K562 (cell line): Measurements from ENCODE around the gene MPLKIP. TPM values are rescaled to one million over a fixed set of nuclear protein-coding genes. Genes with fewer than 3 reads are reported as not detected.

Source experiments
- LARP7 ChIP-seq: fragments of 450-650 bp; IDR thresholded peaks from 2 replicates; pipeline ENCODE4 v1.6.1; 2016
- MEF2A ChIP-seq: IDR thresholded peaks from 2 replicates; pipeline ENCODE4 v1.6.1; 2011; ENCODE audit warnings: low read depth, mild to moderate bottlenecking, low read length, moderate library complexity; ENCODE audit not compliant: control insufficient read depth
- MYBL2 ChIP-seq, 2 experiments: fragments of 450-650 bp in 1 of 2; sonication (generic) in 1 of 2; formaldehyde crosslinking in 1 of 2; IDR thresholded peaks; 2 replicates each; pipeline versions ENCODE4 v1.6.1 to v1.8.1; 2017 to 2022; ENCODE audit warnings: borderline replicate concordance in 1 of 2, inconsistent platforms in 1 of 2, low read depth in 1 of 2, mild to moderate bottlenecking in 1 of 2, missing genetic modification reagents in 1 of 2, moderate library complexity in 1 of 2
- NELFE ChIP-seq: IDR thresholded peaks from 2 replicates; pipeline ENCODE4 v1.6.1; 2011; ENCODE audit warnings: mild to moderate bottlenecking; ENCODE audit not compliant: insufficient read depth, insufficient read length
- NRF1 ChIP-seq, 2 experiments: fragments of 450-650 bp; IDR thresholded peaks in 1 of 2; conservative IDR thresholded peaks in 1 of 2; 2 replicates each; pipeline ENCODE4 v1.6.1; 2014; ENCODE audit warnings: mild to moderate bottlenecking in 2 of 2
- PHB ChIP-seq: fragments of 250-450 bp; sonication (Bioruptor Pico); IDR thresholded peaks from 2 replicates; pipeline ENCODE4 v1.5.0; 2021
- SMARCA4 ChIP-seq: fragments of 450-650 bp; IDR thresholded peaks from 2 replicates; pipeline ENCODE4 v1.6.1; 2016
- XRCC5 ChIP-seq: fragments of 200-400 bp; formaldehyde crosslinking; IDR thresholded peaks from 2 replicates; pipeline ENCODE4 v1.6.1; 2017; ENCODE audit warnings: low read depth, mild to moderate bottlenecking, low read length
- ZNF384 ChIP-seq: IDR thresholded peaks from 2 replicates; pipeline ENCODE4 v1.6.1; 2012; ENCODE audit warnings: low read depth, low read length, improper control_type of control experiment
- polyA plus RNA-seq, 8 experiments: library from polyadenylated mRNA; depleted of rRNA in 4 of 8; stranded (reverse) in 5 of 8; unstranded in 3 of 8; fragments of >200 nt; fragmentation: Nextera tagmentation in 2 of 8; fragmentation: Illumina TruSeq in 1 of 8; extraction: Ambion mirVana in 2 of 8; extraction: Trizol in 1 of 8; gene quantifications; 2 replicates each; pipeline versions ENCODE4 v1.2.1 to v1.2.3, GENCODE V29; 2011 to 2014; ENCODE audit warnings: inconsistent platforms in 1 of 8, missing spikeins in 1 of 8
- total RNA-seq, 7 experiments: library from RNA; depleted of rRNA in 6 of 7; stranded (reverse); fragments of >200 nt in 6 of 7; fragmentation: Illumina TruSeq in 2 of 7; extraction: Trizol in 2 of 7; gene quantifications; 2 replicates each; pipeline versions ENCODE4 v1.2.1 to v1.2.3, GENCODE V29; 2011 to 2021; ENCODE audit warnings: low replicate concordance in 1 of 7
- TF ChIP-seq, protein P1 (sequence below): fragments of 450-650 bp; formaldehyde crosslinking; conservative IDR thresholded peaks from 2 replicates; pipeline ENCODE4 v1.4.0; 2022; ENCODE audit warnings: mild to moderate bottlenecking, missing genetic modification characterization
- TF ChIP-seq, protein P2 (sequence below): fragments of 450-650 bp; formaldehyde crosslinking; IDR thresholded peaks from 2 replicates; pipeline ENCODE4 v1.4.0; 2020; ENCODE audit warnings: mild to moderate bottlenecking, moderate library complexity
- TF ChIP-seq, protein P3 (sequence below): sonication (generic); formaldehyde crosslinking; IDR thresholded peaks from 2 replicates; pipeline ENCODE4 v1.8.0; 2022; ENCODE audit warnings: missing genetic modification reagents, mild to moderate bottlenecking, borderline replicate concordance
- TF ChIP-seq, protein P4 (sequence below): sonication (generic); formaldehyde crosslinking; IDR thresholded peaks from 2 replicates; pipeline ENCODE4 v1.8.1; 2023; ENCODE audit warnings: mild to moderate bottlenecking, missing genetic modification reagents
- TF ChIP-seq, protein P5 (sequence below): fragments of 250-450 bp; sonication (Bioruptor Pico); IDR thresholded peaks from 2 replicates; pipeline ENCODE4 v1.6.1; 2021; ENCODE audit warnings: mild to moderate bottlenecking

The MPLKIP gene
- total and polyA plus RNA-seq, 9 of the 15 experiments (the other 6 are each of a cell fraction or from before 2014, with no cell fraction given), result 5.6 to 127 (median 44.2) TPM

DNA sequence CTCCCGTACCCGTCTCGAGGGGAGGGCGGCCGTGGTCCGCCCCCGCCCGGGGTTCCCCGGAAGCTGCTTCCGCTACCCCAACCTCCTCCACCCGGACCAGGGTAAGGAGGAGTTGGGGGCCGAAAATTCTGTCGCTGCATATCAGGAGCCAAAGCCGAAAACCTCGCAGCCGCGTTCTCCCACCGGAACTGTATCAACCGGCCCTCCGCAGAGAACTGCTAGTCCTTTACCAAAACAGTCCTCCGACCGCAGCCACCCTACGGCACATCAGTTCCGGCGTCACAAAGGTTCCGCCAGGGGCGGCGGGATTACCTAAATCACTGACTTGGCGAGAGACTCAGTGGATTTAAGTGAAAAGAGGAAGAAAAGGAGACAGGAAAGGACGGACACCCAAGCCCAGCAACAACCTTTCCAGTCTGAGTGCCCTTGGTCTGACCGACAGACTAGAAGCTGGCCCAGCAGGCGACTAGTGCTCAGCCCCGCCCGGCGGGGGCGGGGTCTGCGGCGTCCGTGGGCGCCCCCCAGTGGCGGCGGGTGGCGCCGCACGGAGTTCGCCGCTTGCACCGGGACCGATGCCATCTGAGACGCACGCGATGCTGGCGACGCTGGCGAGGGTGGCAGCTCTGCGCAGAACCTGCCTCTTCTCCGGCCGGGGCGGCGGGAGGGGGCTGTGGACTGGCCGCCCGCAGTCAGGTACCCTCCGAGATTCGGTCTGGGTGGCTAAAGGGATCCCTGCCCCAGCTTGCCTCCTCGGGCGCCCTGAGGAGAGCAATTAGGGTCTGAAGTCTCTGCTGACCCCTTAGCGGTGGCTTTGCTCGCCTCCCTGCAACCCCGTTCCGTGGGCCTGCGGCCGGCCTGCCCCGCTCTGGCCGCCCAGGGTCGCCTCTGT lies at the start of gene MPLKIP, which contains the start of gene SUGCT (continued):
- TF ChIP-seq LARP7, result 0 out of 2 replicates have a peak, but pooled peaks have one; percentile 26
- TF ChIP-seq SMARCA4, result peak; percentile 19; the same call in 1 of the 2 replicates
- TF ChIP-seq NELFE, result no peak
- no peak; the same call in 1 of the 2 replicates for TF ChIP-seq PHB (CRISPR knock-in tag)
- TF ChIP-seq XRCC5, result peak; percentile 99
- TF ChIP-seq ZNF384, result 0 out of 2 replicates have a peak, but pooled peaks have one; percentile 5
- TF ChIP-seq, protein P1, sequence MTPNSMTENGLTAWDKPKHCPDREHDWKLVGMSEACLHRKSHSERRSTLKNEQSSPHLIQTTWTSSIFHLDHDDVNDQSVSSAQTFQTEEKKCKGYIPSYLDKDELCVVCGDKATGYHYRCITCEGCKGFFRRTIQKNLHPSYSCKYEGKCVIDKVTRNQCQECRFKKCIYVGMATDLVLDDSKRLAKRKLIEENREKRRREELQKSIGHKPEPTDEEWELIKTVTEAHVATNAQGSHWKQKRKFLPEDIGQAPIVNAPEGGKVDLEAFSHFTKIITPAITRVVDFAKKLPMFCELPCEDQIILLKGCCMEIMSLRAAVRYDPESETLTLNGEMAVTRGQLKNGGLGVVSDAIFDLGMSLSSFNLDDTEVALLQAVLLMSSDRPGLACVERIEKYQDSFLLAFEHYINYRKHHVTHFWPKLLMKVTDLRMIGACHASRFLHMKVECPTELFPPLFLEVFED, result 0 out of 2 replicates have a peak, but pooled peaks have one; percentile 71
- TF ChIP-seq, protein P2, sequence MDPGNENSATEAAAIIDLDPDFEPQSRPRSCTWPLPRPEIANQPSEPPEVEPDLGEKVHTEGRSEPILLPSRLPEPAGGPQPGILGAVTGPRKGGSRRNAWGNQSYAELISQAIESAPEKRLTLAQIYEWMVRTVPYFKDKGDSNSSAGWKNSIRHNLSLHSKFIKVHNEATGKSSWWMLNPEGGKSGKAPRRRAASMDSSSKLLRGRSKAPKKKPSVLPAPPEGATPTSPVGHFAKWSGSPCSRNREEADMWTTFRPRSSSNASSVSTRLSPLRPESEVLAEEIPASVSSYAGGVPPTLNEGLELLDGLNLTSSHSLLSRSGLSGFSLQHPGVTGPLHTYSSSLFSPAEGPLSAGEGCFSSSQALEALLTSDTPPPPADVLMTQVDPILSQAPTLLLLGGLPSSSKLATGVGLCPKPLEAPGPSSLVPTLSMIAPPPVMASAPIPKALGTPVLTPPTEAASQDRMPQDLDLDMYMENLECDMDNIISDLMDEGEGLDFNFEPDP (CRISPR knock-in tag), result no peak
- TF ChIP-seq, protein P3, sequence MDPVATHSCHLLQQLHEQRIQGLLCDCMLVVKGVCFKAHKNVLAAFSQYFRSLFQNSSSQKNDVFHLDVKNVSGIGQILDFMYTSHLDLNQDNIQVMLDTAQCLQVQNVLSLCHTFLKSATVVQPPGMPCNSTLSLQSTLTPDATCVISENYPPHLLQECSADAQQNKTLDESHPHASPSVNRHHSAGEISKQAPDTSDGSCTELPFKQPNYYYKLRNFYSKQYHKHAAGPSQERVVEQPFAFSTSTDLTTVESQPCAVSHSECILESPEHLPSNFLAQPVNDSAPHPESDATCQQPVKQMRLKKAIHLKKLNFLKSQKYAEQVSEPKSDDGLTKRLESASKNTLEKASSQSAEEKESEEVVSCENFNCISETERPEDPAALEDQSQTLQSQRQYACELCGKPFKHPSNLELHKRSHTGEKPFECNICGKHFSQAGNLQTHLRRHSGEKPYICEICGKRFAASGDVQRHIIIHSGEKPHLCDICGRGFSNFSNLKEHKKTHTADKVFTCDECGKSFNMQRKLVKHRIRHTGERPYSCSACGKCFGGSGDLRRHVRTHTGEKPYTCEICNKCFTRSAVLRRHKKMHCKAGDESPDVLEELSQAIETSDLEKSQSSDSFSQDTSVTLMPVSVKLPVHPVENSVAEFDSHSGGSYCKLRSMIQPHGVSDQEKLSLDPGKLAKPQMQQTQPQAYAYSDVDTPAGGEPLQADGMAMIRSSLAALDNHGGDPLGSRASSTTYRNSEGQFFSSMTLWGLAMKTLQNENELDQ, result peak; percentile 22; the same call in 1 of the 2 replicates
- TF ChIP-seq, protein P4, sequence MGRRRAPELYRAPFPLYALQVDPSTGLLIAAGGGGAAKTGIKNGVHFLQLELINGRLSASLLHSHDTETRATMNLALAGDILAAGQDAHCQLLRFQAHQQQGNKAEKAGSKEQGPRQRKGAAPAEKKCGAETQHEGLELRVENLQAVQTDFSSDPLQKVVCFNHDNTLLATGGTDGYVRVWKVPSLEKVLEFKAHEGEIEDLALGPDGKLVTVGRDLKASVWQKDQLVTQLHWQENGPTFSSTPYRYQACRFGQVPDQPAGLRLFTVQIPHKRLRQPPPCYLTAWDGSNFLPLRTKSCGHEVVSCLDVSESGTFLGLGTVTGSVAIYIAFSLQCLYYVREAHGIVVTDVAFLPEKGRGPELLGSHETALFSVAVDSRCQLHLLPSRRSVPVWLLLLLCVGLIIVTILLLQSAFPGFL (CRISPR knock-in tag), result 0 out of 2 replicates have a peak, but pooled peaks have one; percentile 54
- no peak; the same call in 1 of the 2 replicates for TF ChIP-seq MYBL2 (IDR thresholded peaks at IDR 0.05; ENCODE audit: low read depth)
- no peak for TF ChIP-seq MYBL2 (CRISPR knock-in tag; IDR thresholded peaks at IDR 0.05; ENCODE audit: borderline replicate concordance)
- TF ChIP-seq NRF1 (conservative IDR thresholded peaks at IDR 0.05 in 1 of 2, IDR thresholded peaks at IDR 0.05 in 1 of 2), result peak in 1 of 2 experiments; percentile 40; a peak in 2 of 4 replicates
- TF ChIP-seq, protein P5, sequence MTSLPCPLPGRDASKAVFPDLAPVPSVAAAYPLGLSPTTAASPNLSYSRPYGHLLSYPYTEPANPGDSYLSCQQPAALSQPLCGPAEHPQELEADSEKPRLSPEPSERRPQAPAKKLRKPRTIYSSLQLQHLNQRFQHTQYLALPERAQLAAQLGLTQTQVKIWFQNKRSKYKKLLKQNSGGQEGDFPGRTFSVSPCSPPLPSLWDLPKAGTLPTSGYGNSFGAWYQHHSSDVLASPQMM (CRISPR knock-in tag), result no peak
- TF ChIP-seq MEF2A, result peak; percentile 34; the same call in 1 of the 2 replicates
